Stimulated activated naive CD4-positive, alpha-beta T cell treated with Interleukin-2 at 50 U/mL for 16 hours (primary cell): ENCODE results near the gene NAA38.
A peak's percentile ranks its signal among the peaks of the same experiment; 100 is the strongest.

Experiments used
- DNase-seq: peaks from one replicate; lab custom pipeline; 2025; lab: John Stamatoyannopoulos, UW

NAA38 gene

DNA sequence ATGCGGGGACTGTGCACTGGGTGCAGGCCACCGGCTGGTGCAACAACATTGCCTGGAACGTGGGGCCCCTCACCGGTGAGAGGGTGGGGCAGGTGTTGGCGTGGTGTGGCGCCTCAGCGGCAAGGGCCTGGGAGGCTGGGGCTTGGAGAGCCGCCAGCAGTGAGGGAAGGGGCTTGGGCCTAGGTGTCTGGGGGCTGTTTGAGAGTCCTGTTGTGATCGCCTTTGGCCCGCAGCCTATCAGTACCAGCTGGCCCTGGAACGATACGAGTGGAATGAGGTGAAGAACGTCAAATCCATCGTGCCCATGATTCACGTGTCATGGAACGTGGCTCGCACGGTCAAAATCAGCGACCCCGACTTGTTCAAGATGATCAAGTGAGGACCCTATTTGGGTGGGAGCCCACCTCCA lies 5.1 kb downstream of the NAA38 start:
- no peak for DNase-seq

DNA sequence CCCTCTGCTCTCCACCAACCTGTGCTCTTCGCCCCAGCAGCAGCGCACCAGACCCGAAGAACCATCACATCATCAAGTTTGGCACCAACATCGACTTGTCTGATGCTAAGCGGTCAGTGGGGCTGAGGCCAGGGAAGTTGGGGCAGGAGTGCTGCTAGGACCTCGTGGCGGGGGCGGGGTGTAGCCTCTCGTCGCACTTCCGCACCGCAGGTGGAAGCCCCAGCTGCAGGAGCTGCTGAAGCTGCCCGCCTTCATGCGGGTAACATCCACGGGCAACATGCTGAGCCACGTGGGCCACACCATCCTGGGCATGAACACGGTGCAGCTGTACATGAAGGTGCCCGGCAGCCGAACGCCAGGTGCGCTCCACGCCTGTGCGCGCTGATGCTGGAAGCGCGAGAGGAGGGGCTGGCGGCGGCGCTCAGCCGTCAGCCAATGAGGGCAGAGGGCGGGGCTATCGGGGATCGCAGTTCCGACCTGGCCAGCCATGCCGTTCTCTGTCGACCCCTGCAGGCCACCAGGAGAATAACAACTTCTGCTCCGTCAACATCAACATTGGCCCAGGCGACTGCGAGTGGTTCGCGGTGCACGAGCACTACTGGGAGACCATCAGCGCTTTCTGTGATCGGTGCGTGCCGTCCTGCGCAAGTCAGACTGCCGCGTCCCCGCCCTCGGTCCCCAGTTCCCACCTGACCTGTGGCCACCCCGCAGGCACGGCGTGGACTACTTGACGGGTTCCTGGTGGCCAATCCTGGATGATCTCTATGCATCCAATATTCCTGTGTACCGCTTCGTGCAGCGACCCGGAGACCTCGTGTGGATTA lies 5.7 kb downstream of the NAA38 start:
- peak; percentile 92 for DNase-seq

DNA sequence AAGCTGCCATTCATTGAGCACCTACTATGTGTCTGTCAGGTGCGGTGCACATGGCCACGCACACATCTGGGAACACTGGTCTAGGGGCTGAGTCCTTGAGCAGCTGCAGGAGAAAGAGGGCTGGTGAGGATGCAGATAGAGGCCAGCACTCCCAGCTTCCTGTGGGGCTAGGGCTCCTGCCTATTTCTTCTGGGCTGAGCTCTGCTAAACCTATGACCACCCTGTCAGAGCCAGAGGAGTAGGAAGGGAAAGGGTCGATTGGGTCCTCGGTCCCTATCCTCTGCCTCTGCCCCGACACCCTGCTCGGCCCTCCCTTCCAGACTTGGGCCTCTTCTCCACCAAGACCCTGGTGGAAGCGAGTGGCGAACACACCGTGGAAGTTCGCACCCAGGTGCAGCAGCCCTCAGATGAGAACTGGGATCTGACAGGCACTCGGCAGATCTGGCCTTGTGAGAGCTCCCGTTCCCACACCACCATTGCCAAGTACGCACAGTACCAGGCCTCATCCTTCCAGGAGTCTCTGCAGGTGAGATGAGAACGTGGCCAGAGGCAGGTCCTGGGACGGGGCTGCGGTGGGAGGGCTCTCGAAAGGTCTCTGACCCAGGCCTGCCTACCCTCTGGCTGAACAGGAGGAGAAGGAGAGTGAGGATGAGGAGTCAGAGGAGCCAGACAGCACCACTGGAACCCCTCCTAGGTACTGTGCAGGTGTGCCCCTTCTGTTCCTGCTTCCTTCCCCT lies 6.5 kb downstream of the NAA38 start:
- DNase-seq, result no peak

DNA sequence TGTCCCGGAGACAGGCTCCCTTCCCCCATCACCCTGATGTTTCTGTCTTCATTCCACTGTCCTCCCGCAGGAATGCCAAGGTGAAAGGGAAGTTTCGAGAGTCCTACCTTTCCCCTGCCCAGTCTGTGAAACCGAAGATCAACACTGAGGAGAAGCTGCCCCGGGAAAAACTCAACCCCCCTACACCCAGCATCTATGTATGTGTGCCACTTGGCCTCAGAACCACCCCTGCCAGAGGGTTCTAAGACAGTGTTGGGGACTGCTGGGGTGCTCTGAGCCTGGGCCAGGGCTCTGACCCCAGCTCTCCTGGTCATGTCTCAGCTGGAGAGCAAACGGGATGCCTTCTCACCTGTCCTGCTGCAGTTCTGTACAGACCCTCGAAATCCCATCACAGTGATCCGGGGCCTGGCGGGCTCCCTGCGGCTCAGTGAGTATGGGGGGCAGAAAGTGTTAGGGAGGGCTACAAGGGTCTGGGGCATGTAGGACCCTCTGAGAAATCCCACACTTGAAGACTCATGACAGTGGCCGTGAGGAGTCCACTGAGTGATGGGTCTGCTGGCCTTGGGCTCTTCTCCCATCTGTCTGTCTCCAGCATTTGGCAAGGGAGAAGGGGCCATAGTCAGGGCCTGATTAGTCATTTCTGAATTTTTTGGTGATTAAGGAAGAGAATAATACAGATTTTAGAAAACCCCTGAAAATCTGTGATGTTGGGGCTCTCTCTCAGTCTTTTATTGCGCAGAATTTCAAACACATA lies 7.4 kb downstream of the NAA38 start:
- no peak for DNase-seq

DNA sequence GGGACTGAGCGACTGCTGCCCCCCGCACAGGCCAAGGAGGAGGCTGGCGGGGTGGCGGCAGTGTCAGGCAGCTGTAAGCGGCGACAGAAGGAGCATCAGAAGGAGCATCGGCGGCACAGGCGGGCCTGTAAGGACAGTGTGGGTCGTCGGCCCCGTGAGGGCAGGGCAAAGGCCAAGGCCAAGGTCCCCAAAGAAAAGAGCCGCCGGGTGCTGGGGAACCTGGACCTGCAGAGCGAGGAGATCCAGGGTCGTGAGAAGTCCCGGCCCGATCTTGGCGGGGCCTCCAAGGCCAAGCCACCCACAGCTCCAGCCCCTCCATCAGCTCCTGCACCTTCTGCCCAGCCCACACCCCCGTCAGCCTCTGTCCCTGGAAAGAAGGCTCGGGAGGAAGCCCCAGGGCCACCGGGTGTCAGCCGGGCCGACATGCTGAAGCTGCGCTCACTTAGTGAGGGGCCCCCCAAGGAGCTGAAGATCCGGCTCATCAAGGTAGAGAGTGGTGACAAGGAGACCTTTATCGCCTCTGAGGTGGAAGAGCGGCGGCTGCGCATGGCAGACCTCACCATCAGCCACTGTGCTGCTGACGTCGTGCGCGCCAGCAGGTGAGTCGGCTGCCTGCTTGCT lies 8.1 kb downstream of the NAA38 start:
- no peak for DNase-seq

DNA sequence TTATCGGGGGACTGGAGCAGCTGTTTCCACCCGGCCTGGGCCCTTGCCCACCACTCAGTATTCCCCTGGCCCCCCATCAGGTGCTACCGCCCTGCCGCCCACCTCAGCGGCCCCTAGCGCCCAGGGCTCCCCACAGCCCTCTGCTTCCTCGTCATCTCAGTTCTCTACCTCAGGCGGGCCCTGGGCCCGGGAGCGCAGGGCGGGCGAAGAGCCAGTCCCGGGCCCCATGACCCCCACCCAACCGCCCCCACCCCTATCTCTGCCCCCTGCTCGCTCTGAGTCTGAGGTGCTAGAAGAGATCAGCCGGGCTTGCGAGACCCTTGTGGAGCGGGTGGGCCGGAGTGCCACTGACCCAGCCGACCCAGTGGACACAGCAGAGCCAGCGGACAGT lies 8.6 kb downstream of the NAA38 start:
- DNase-seq, result no peak

DNA sequence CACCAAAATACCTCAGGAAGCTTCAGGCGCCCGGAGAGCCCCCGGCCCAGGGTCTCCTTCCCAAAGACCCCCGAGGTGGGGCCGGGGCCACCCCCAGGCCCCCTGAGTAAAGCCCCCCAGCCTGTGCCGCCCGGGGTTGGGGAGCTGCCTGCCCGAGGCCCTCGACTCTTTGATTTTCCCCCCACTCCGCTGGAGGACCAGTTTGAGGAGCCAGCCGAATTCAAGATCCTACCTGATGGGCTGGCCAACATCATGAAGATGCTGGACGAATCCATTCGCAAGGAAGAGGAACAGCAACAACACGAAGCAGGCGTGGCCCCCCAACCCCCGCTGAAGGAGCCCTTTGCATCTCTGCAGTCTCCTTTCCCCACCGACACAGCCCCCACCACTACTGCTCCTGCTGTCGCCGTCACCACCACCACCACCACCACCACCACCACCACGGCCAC lies 9.2 kb downstream of the NAA38 start:
- DNase-seq, result no peak

DNA sequence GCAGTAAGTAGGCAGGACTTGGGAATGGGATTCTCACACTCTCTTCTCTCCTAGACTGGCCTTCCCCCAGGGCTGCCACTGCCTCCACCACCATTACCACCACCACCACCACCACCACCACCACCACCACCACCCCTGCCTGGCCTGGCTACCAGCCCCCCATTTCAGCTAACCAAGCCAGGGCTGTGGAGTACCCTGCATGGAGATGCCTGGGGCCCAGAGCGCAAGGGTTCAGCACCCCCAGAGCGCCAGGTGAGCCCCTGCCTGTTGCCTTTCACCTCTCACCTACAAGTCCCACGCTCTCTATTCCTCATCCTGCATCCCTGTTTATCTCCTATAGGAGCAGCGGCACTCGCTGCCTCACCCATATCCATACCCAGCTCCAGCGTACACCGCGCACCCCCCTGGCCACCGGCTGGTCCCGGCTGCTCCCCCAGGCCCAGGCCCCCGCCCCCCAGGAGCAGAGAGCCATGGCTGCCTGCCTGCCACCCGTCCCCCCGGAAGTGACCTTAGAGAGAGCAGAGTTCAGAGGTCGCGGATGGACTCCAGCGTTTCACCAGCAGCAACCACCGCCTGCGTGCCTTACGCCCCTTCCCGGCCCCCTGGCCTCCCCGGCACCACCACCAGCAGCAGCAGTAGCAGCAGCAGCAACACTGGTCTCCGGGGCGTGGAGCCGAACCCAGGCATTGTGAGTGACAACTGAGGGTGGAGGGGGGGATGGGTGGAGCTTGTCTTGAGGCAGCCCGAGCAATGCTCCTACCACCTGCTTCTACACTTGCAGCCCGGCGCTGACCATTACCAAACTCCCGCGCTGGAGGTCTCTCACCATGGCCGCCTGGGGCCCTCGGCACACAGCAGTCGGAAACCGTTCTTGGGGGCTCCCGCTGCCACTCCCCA lies 10.3 kb downstream of the NAA38 start:
- no peak for DNase-seq

DNA sequence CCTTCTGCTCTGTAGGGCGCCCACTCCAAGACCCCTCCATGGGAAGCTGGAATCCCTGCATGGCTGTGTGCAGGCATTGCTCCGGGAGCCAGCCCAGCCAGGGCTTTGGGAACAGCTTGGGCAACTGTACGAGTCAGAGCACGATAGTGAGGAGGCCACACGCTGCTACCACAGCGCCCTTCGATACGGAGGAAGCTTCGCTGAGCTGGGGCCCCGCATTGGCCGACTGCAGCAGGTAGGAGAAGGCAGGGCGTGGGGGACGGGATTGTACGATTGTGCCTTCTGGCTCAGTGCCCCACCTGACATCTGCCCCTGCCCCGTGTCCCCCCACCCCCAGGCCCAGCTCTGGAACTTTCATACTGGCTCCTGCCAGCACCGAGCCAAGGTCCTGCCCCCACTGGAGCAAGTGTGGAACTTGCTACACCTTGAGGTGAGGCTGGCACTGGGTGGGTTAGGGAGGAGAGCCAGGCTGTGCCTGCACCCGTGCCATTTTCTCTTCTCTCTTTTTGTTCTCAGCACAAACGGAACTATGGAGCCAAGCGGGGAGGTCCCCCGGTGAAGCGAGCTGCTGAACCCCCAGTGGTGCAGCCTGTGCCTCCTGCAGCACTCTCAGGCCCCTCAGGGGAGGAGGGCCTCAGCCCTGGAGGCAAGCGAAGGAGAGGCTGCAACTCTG lies 11.2 kb downstream of the NAA38 start:
- no peak for DNase-seq

DNA sequence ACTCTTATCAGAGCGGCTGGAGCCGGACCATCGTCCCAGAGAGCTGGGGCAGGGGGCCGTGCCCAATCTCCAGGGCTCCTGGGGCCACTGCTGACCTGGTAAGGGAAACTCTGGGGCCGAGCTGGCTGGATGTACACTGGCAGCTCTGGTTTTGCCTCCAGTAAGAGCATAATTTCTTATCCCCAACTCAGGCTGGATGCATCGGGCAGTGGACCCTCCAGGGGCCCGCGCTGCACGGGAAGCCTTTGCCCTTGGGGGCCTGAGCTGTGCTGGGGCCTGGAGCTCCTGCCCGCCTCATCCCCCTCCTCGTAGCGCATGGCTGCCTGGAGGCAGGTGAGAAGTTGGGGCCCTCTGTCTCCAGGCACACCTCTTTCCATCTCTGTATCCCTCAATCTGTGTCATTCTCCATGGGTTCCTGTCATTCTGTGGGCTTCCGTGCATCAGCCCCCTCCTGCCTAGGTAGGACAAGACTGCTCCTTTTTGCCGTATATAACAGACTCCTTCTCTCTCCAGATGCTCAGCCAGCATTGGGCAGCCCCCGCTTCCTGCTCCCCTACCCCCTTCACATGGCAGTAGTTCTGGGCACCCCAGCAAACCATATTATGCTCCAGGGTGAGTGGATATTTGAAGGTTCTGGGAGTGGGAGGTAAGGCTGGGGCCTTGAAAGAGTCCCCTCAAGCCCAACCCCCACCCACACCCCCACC lies 11.8 kb downstream of the NAA38 start:
- no peak for DNase-seq

DNA sequence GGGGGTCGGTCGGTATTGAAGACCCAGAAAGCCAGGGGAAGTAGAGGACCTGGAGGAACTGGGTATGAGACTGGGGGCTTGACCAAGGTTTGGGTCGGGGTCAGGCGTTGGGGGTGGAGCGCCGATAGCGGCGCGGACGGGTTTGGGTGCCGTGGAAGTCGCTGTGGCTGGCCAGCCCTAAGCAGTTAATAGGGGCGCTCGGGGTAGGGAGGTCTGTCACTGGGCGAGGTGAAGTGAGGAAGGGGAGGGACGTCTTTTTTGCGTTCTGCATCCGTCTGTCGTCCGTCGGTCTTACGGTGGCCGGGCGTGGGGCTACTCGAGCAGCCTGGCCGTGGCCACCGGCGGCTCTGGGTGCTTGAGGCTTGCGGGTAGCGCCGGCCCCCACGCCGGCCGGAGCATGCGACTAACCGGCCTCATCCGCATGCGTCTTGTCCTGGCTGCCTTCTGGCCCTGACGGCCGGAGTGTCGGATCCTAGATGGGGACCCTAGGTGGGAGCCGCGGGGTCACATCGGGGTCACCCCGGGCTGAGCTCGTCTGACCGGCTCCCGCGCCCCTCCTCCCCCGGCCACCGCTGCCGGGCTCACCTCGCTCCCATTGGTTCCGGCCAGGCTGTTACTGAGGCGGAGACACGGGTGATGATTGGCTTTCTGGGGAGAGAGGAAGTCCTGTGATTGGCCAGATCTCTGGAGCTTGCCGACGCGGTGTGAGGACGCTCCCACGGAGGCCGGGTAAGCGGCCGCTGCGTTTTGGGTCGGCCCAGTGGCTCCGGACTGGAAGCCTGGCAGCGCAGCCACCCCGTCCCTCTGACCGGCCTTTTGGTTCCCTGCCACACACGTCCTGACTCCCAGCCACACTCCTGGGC lies 12.8 kb downstream of the NAA38 start:
- peak; percentile 85 for DNase-seq

DNA sequence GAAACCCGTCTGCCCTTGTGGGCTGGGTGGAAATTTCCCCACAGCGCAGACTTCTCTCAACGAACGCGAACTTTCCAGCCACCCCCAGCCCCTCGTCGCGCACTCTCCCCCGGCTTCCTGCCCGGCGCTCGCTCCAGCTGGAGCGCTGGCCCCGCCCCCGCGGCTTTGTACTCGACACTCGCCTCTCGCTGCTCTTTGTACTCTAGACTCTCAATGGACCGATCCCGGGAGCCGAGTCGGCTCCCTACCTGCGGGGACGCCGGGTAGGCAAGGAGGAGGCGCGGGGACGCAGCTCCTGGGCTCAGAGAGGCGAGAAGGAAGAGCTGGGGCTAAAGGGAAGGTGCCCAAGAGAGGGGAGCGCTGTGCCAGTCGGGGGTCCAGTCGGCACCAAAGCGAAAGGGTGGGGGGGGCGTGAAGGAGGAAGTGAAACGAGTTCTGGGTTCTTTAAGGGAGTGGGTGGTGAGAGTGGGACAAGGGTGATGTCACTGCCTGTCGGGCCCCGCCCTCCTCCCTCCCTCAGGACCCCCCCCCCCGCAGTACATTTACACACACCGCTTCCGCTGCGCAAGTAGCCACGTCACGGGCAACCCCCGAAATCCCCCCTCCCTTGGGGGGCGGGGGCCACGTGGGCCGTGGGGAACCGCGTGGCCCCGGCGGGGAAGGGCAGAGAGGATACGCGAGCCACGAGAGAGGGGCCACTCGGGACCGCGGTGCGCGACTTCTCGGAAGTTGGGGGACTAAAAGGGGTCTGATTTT lies 13.6 kb downstream of the NAA38 start:
- peak; percentile 91 for DNase-seq

DNA sequence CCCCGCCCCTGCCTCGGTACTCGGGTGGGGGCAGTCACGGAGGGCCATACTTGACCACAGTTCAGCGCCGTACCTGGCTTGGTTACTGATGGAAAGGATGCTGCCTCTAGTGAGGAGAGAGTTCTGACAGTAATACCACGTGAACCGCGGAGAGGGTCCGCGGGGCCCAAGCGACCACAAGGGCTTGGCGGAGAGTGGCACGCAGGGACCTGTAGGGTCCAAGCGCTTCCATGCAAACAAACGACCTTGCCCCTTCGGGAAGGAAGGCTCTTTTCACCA lies 14.2 kb downstream of the NAA38 start:
- no peak for DNase-seq

DNA sequence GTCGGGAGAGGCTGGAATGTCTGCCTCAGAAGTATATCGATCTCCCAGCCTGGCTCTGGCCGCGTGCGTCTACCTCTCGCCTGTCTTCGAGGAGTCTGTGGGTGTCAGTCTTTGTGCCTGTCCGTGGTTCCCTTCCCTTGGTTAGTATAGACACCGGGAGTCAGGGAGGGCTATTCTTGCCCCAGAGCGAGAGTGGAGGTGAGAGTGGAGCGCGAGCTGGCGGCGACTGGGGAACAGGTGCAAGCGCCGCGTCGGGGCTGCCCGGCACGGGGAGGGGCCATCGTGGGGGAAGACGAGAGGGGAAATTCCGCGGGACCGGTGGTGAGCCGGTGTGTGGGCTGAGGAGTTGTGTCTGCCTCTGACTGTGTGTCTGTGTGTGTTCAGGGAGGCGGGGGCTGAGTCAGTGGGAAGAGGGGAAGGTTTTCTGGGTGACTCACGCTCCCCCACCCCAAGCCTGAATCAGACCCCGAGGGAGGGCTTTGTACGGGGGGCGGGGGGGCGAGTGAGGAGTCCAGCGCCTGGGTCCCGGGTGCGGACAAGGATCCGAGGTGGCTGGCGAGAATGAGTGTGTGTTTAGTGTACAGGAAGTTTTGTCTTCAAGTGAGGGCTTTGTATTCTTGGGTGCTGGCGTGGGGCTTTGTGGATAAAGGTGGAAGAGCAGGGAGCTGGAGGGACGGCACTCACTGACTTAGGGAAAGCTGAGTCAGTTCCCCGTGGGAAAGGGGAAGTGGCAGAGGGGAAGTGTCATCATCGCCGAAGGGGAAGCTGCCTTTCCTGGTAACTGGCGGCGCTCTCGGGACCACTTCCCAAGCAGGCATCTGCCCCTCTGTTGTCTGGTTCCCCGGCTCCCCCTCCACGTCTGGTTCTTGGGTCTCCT lies 14.7 kb downstream of the NAA38 start:
- DNase-seq, result peak; percentile 99

DNA sequence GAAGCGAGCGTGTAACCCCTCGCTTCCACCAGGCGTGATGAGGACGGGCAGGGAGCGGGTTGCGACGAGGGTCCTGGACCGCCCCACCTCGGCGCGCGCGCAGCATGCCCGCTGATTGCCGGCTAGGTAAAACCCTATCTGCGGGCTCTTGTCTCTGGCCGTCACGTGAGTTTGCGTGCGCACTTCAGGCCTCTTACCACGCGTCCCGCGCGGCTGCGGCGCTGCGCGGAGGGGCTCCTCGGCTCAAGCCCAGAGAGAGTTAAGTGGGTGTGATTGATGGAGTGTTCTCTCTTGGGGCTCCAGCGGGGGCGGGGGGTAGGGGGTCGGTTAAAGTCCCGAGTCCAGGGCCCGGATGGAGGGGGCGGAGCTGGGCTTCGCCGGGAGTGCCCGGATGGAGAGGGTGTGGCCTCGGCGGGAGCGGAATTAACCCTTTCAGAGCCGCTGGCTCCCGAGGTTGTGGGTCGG lies 15.4 kb downstream of the NAA38 start:
- DNase-seq, result peak; percentile 87

DNA sequence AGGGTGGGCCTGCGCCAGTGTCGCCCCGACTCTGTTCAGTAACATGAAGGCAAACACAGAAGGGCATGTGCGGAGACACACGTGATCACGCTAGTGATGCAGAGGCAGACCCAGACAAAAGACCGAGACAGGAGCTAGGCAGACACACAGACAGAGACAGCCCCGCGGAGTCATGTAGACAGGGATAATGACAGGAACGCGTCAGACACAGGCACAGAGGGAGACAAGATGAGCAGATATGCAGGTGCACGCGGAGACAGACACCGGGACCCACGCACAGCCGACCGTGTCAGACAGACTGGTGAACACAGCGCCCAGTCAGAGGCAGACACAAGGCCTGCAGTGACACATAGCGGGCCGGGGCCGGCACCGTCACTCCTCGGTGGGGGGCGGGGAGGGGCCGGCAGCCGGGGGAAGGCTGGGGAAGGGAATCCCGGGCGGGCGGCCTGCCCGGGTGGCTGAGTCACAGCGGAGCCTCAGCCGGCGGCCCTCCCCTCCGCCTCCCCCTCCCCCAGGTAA lies 15.9 kb downstream of the NAA38 start:
- DNase-seq, result peak; percentile 95

DNA sequence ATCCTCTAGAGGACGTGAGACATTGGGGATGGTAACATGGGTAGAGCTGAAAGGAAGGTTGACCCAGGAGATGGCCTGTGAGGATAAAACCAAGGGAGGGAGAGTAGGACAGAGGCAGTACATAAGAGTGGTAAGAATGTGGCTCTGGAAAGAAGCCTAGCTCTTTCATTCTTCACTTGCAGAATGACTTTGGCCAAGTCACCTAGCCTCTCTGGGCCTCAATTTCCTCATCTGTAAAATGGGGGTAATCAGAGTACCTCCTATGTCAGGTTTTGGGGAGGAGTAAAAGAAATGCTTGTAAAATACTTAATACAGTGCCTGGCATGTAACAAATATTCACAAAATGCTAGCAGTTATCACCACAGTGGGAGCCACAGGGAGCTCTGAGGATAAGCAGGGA lies 16.5 kb downstream of the NAA38 start:
- no peak for DNase-seq
